MM.1S (cell line): ENCODE results near the gene CDH4.

Experiments used
- DNase-seq: peaks from one replicate; pipeline ENCODE4 v3.0.0-alpha.2; 2015
- H2AFZ ChIP-seq: fragments of 300-600 bp; sonication (generic); 2 replicates; pipeline ENCODE4 v1.6.0; 2016; ENCODE audit warnings: antibody characterized with exemption, low read length
- H3F3A ChIP-seq: fragments of 300-600 bp; sonication (generic); 2 replicates; pipeline ENCODE4 v1.6.1; 2016; ENCODE audit warnings: mild to moderate bottlenecking, antibody characterized with exemption, low read length, moderate library complexity, mixed read lengths; ENCODE audit not compliant: insufficient read depth
- H3K27ac ChIP-seq: fragments of 300-600 bp; sonication (generic); 2 replicates; pipeline ENCODE4 v1.5.1; 2016; ENCODE audit warnings: mild to moderate bottlenecking, low read length
- H3K27me3 ChIP-seq: fragments of 300-600 bp; sonication (generic); replicated peaks from 2 replicates; pipeline ENCODE4 v1.6.0; 2016; ENCODE audit warnings: low read length; ENCODE audit not compliant: insufficient read depth
- H3K36me3 ChIP-seq: fragments of 300-600 bp; sonication (generic); replicated peaks from 2 replicates; pipeline ENCODE4 v1.6.1; 2016; ENCODE audit warnings: mild to moderate bottlenecking, low read length, mixed read lengths; ENCODE audit not compliant: insufficient read depth
- H3K4me1 ChIP-seq: fragments of 300-600 bp; sonication (generic); 2 replicates; pipeline ENCODE4 v1.6.1; 2016; ENCODE audit warnings: low read length, mixed read lengths
- H3K4me2 ChIP-seq: fragments of 300-600 bp; sonication (generic); 2 replicates; pipeline ENCODE4 v1.6.0; 2016; ENCODE audit warnings: low read depth, low read length
- H3K4me3 ChIP-seq: fragments of 300-600 bp; sonication (generic); 2 replicates; pipeline ENCODE4 v1.5.1; 2016; ENCODE audit warnings: low read length, mixed read lengths
- H3K79me2 ChIP-seq: fragments of 300-600 bp; sonication (generic); 2 replicates; pipeline ENCODE4 v1.6.1; 2016; ENCODE audit warnings: mixed run types, low read length, mixed read lengths
- H3K9ac ChIP-seq: fragments of 300-600 bp; sonication (generic); 2 replicates; pipeline ENCODE4 v1.6.1; 2016; ENCODE audit warnings: low read length, mixed read lengths
- H3K9me2 ChIP-seq: fragments of 300-600 bp; sonication (generic); replicated peaks from 2 replicates; pipeline ENCODE4 v1.6.1; 2016; ENCODE audit warnings: mild to moderate bottlenecking, low read length, mixed read lengths; ENCODE audit not compliant: insufficient read depth
- H3K9me3 ChIP-seq: fragments of 300-600 bp; sonication (generic); replicated peaks from 2 replicates; pipeline ENCODE4 v1.6.1; 2016; ENCODE audit warnings: mild to moderate bottlenecking, low read length, mixed read lengths; ENCODE audit not compliant: insufficient read depth
- H4K20me1 ChIP-seq: fragments of 300-600 bp; sonication (generic); 2 replicates; pipeline ENCODE4 v1.6.1; 2016; ENCODE audit warnings: mild to moderate bottlenecking, low read length, moderate library complexity, mixed read lengths; ENCODE audit not compliant: insufficient read depth
- CTCF ChIP-seq: fragments of 300-600 bp; sonication (generic); IDR thresholded peaks from 2 replicates; pipeline ENCODE4 v1.5.1; 2016; ENCODE audit warnings: antibody characterized with exemption, low read length, mixed read lengths
- EZH2 ChIP-seq: fragments of 300-600 bp; sonication (generic); optimal IDR thresholded peaks from 2 replicates; pipeline ENCODE3; 2017; ENCODE audit warnings: low read depth, mild to moderate bottlenecking, antibody characterized with exemption, low read length, mixed read lengths
- EZH2phosphoT487 ChIP-seq: fragments of 300-600 bp; sonication (generic); IDR thresholded peaks from 2 replicates; pipeline ENCODE4 v1.6.1; 2018; ENCODE audit warnings: antibody characterized with exemption, low read length

Gene CDH4

GRCh38 chr20:61752576-61752975 lies 500.5 kb downstream of the CDH4 start:
- H2AFZ ChIP-seq: no peak overlapping the region
- H3K9me2 ChIP-seq: no peaks in the 10 kb centered on the region
- H3K9ac ChIP-seq: no peak overlapping the region
- H3K4me1 ChIP-seq: no peaks in the 10 kb centered on the region
- H4K20me1 ChIP-seq: no peaks in the 10 kb centered on the region
- TF ChIP-seq EZH2phosphoT487: no peak
- no peak for TF ChIP-seq CTCF
- TF ChIP-seq EZH2: no peak
- no peak overlapping the region for H3K4me2 ChIP-seq
- H3K4me3 ChIP-seq: no peak overlapping the region
- no peaks in the 10 kb centered on the region for H3K36me3 ChIP-seq
- DNase-seq: no peak
- H3K27me3 ChIP-seq: peaks cover 54% of the 10 kb centered on the region
- H3F3A ChIP-seq: no peaks in the 10 kb centered on the region
- H3K27ac ChIP-seq: no peak overlapping the region
- no peaks in the 10 kb centered on the region for H3K79me2 ChIP-seq
- H3K9me3 ChIP-seq: no peaks in the 10 kb centered on the region

GRCh38 chr20:61753316-61753942 lies 501.4 kb downstream of the CDH4 start:
- Histone ChIP-seq H3K9ac (no peak overlapping the region), H3K4me1 (no peaks in the 10 kb centered on the region), H4K20me1 (no peaks in the 10 kb centered on the region), H3K4me2 (peak overlapping the region; percentile 10; the same call in 1 of the 2 replicates), H3K36me3 (no peaks in the 10 kb centered on the region), H3K9me3 (no peaks in the 10 kb centered on the region), H3K27me3 (peaks cover 48% of the 10 kb centered on the region), H3K4me3 (no peak overlapping the region), H3K27ac (no peak overlapping the region), H3F3A (no peaks in the 10 kb centered on the region), H3K79me2 (no peaks in the 10 kb centered on the region), H2AFZ (no peak overlapping the region), H3K9me2 (no peaks in the 10 kb centered on the region)
- TF ChIP-seq EZH2phosphoT487: no peak
- TF ChIP-seq CTCF: no peak
- TF ChIP-seq EZH2: no peak
- DNase-seq: peak; percentile 35

DNA sequence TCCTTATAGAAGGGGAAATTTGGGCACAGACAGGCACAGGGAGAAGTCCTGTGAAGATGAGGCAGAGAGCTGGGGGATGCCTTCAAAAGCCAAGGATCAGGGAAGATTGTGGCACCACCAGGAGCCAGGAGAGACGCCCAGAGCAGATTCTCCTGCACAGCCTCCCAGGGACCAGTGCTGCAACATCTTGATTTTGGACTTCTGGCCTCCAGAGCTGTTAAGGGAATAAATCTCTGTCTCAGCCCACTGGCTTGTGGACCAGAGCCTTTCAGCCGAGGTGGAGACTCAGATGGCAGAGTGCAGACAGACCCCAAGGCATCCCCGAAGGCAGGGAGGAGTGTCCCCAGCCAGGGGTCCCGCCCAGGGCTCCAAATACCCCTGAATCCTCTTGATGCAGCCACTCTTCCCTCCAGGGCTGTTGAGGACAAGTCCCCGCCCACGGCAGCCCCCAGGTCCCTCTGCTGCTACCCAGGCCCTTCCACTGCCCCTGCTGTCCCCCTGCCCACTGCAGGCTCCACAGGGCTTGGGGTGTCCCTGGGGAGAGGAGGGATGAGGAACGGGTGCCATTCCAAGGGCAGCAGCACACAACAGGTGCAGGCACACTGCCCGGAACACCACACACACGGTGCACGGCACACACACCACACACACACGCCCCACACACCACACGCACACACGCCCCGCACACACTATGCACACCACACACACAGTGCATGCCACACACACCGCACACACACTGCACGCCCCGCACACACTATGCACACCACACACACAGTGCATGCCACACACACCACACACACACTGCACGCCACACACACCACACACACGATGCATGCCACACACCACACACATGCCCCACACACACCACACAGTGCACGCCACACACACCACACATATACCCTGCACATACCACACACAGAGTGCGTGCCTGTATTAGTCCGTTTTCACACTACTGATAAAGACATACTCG lies 502.2 kb downstream of the CDH4 start:
- H3K4me2 ChIP-seq: peak overlapping the region; percentile 10; the same call in 1 of the 2 replicates
- H3K27ac ChIP-seq: no peak overlapping the region

More for the DNA sequence above, 502.2 kb downstream of the CDH4 start:
- Histone ChIP-seq H3K9me3 (no peaks in the 10 kb centered on the region), H3K27me3 (peaks cover 48% of the 10 kb centered on the region), H3K79me2 (no peaks in the 10 kb centered on the region), H3K36me3 (no peaks in the 10 kb centered on the region), H3K9me2 (no peaks in the 10 kb centered on the region), H3K4me1 (no peaks in the 10 kb centered on the region), H4K20me1 (no peaks in the 10 kb centered on the region), H3K4me3 (no peak overlapping the region), H3K9ac (no peak overlapping the region), H3F3A (no peaks in the 10 kb centered on the region), H2AFZ (no peak overlapping the region)
- no peak for TF ChIP-seq EZH2phosphoT487
- TF ChIP-seq CTCF: no peak
- no peak for TF ChIP-seq EZH2
- DNase-seq: no peak
